NOMO-1 treated with dmso at 0.1 percent for 144 hours (cell line): ENCODE measurements around the gene TUBA4B.
A peak's percentile ranks its signal among the peaks of the same experiment; 100 is the strongest.

Source experiments
- DNase-seq: peaks from one replicate; lab custom pipeline; 2025; ENCODE audit not compliant: unreplicated experiment; lab: John Stamatoyannopoulos, UW

The TUBA4B gene

GRCh38 chr2:219252900-219253752, at the start of gene TUBA4B:
TSS of gene TUBA4B (plus strand) at chr2:219253243. CDS start at chr2:219253408, 165 bp downstream.
- peak; percentile 43 for DNase-seq

- no peak for DNase-seq
Measured at GRCh38 chr2:219204425-219205164, 48.4 kb upstream of the TUBA4B start.

DNA sequence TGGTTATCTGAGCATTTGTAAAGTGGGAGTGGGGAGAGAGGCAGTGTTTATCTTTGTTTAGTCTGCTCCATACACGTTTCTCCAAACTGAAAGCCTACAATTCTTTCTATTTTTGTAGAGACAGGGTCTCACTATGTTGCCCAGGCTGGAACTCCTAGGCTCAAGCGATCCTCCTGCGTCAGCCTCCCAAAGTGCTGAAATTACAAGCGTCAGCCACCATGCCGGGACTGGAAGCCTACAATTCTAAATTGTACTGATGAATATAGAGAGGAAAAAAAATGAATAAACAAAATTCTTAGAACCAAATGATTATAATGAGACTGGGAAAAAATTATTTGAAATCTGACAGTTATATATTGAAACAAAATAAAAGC, 47.9 kb upstream of the TUBA4B start:
- DNase-seq: no peak

DNA sequence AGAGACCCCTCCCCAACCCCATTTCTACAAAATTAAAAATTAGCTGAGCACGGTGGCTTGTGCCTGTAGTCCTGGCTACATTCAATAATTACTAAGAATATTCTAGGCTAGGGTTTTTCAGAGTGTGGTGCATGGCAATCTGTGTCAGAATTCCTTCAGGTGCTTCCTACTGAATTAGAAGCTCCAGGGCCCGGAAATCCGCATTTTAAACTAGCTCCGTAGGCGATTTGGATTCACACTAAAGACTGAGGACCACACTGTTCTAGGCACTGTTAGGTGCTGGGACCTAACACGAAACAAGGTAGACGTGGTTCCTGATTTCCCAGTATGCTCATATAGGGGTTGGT, 47.1 kb upstream of the TUBA4B start:
- no peak for DNase-seq

- DNase-seq: peak; percentile 91
Measured at GRCh38 chr2:219206328-219207133, 46.5 kb upstream of the TUBA4B start, which contains the start of gene ZFAND2B. TSS of gene ZFAND2B (plus strand) at chr2:219206782. CDS start at chr2:219206988, 206 bp downstream.

DNA sequence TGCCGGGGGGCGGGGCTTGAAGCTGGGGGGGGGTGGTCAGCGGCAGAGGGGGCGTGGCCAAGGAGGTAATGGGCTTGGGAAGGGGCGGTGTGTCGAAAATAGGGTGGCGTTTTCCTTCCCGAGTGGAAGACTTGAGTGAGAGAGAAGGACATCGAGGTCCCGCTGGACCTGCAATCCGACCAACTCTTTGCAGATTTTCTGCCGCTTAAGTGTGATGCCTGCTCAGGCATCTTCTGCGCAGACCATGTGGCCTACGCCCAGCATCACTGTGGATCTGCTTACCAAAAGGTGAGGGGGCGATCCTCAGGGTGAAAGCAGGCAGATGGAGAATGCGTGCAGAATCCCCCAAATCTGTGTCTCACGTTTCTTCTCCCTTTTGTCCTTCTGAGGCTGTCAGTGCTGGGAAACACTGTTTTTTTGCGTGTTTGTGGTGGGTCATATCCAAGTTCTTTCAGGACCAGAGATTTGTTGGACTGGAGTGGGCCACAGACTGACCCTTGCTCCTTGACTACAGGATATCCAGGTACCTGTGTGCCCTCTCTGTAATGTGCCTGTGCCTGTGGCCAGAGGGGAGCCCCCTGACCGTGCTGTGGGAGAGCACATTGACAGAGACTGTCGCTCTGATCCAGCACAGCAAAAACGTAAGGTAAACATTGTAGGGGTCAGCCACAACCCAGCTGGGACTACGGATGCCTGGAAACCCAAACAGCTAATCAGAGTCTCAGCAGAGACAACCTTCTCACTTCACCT, 45.7 kb upstream of the TUBA4B start:
- no peak for DNase-seq

DNA sequence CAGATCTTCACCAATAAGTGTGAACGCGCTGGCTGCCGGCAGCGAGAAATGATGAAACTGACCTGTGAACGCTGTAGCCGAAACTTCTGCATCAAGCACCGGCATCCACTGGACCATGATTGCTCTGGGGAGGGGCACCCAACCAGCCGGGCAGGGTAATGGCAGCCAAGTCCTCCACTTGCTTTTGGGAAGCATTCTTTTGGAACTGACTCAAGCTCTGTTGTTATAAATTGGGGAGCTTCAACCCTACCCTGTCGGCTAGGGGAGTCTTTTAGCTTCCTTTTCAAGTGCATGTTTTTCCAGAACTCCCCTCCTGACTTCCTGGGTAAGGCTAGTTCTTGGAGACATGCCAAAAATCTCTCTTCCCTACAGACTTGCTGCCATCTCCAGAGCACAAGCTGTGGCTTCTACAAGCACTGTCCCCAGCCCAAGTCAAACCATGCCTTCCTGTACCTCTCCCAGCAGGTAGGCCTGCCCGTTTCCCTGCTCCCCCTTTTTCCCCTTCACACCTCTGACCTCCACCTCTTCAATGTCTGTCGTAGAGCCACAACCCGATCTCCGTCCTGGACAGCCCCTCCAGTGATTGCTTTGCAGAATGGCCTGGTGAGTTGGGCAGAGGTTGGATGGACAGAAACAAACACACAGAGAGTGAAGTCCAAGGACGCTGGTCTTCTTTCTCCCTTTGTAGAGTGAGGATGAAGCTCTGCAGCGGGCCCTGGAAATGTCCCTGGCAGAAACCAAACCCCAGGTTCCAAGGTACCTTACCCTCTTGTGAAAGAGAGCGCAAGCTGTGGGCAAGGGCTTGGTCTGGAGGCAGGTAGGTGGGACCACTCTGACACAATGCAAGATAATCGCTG, 44.9 kb upstream of the TUBA4B start:
- no peak for DNase-seq

- DNase-seq: no peak
Measured at GRCh38 chr2:219209236-219210195, 43.5 kb upstream of the TUBA4B start.

GRCh38 chr2:219210196-219210885, 42.7 kb upstream of the TUBA4B start:
- no peak for DNase-seq

- no peak for DNase-seq
Measured at GRCh38 chr2:219210886-219211362, 42.1 kb upstream of the TUBA4B start.

DNA sequence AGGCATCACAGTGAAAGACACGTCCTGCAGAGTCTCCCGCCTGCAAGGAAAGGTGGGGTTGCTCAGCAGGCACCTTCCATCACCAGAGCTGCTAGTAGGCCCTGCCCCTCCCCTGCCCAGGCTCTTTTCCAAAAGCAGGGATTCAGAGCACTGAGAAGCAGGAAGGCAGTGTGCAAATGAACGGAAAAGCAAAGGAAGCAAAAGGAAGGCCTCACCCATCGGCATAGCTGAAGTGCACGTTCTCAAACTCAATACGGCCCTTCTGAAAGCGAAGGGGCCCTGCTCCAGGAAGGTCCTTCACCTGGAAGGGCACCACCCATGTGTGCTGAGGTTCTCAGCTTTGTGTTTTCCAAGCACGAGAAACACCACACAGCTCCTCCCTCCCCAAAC, 40.0 kb upstream of the TUBA4B start:
- no peak for DNase-seq

- DNase-seq: no peak
Measured at GRCh38 chr2:219213486-219214071, 39.5 kb upstream of the TUBA4B start.

GRCh38 chr2:219214141-219214540, 38.9 kb upstream of the TUBA4B start:
- no peak for DNase-seq

DNA sequence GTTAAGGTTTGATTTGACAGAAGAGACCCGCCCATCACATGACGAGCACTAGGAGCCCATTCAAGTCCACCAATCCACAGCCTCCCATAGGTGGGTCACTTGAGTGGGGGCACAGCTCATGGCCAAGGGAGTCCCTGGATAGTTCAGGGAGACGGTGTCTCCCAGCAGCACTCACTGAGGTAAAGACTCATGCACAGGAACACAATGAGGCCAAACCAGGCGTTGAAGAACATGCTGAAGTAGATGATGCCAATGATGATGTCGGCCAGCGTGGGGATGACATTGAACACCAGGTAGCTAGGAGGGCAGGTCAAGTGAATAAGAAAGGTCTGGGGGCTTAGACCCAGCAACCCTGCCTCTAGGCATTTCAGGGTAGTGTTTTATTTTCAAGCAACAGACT, 38.3 kb upstream of the TUBA4B start:
- no peak for DNase-seq

DNA sequence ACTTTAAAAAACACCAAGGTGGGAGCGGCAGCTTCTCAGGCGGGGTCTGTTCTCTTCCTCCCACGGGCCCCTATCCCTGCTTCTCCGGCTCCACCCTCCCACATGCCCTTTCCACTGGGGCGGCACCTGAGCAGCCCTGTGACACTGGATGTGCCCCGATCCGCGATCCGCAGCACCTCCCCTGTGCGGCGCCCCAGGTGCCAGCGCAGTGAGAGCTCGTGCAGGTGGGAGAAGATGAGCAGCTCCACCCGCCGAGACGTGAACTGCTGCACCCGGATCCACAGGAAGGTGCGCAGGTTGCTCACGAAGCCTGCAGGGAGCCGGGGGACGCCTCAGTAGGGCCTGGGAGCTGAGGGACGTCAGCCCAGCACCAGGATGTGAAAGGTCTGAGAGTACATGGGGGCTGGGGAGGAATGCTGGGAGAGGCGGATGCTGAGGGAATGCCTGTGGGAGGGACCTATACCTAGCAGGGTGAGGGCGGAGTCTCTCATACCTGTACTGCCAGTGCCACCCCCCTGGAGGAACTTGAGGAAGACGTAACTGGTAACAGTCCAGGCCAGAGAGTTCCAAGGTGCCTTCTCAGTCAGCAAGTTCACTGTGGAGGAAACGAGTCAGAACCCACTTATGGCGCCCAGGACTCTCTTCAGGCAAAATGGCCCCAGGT, 37.0 kb upstream of the TUBA4B start:
- DNase-seq: no peak

DNA sequence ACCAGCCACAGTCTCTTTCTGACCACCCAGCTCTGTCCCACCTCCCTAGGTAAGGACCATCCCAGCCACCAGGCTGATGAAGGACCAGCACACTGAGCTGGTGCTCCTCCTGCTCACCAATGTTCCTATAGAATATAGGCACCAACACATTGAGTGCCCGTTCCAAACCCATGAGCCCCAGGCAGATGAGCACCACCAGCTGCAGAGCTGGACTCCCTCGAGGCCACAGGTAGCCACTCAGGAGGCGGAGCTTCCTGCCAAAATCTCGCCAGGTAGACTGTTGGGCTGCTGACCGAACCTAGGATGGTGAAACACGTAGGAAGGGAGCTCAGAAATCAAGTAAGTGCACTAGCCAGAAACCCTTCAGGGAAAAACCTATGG, 36.5 kb upstream of the TUBA4B start:
- no peak for DNase-seq

- no peak for DNase-seq
Measured at GRCh38 chr2:219218217-219218731, 34.8 kb upstream of the TUBA4B start.
